B cell (primary cell): ENCODE results near the gene RAB28. TPM values are rescaled to one million over a fixed set of nuclear protein-coding genes. Genes with fewer than 3 reads are reported as not detected.
"Not testable (repeated sequence)": the region's sequence is repeated elsewhere in the genome, so short reads cannot be mapped to it uniquely, and the experiment has no call there.

Experiments
- ATAC-seq: fragments of 200-7000 bp; cut with Tn5 transposase; one replicate; pipeline ENCODE4 v1.10.0; 2021; ENCODE audit warnings: low read depth, mild to moderate bottlenecking, moderate number of reproducible peaks, moderate library complexity
- CTCF ChIA-PET: fragments of 350-600 bp; sonication (Branson Sonifier 250); formaldehyde crosslinking; loops from one replicate; lab custom pipeline; 2021; ENCODE audit warnings: antibody characterized with exemption, inconsistent platforms; lab: Charles Lee
- POLR2A ChIA-PET: fragments of 350-600 bp; sonication (Branson Sonifier 250); formaldehyde crosslinking; loops from one replicate; lab custom pipeline; 2021; ENCODE audit warnings: antibody characterized with exemption; lab: Charles Lee
- DNase-seq: peaks from one replicate; pipeline ENCODE4 v3.0.0; 2013
- H2AFZ ChIP-seq: 2 replicates; pipeline ENCODE4 v1.6.1; 2012; ENCODE audit warnings: mild to moderate bottlenecking, low read depth, low read length; ENCODE audit not compliant: insufficient read depth, poor library complexity, severe bottlenecking
- H3K27ac ChIP-seq, 2 donors: 1 replicate in 1 of 2; 2 replicates in 1 of 2; pipeline ENCODE4 v1.5.1; 2012 to 2013; ENCODE audit warnings: low read length in 2 of 2, mild to moderate bottlenecking in 2 of 2, moderate library complexity in 1 of 2
- H3K27me3 ChIP-seq, 4 experiments: fragments of 200-600 bp in 1 of 4; sonication (generic) in 1 of 4; replicated peaks in 1 of 4; 1 replicate in 2 of 4; 2 replicates in 2 of 4; pipeline versions ENCODE4 v1.6.1 to v1.7.0; 2013 to 2016; ENCODE audit warnings: low read length in 3 of 4, mild to moderate bottlenecking in 2 of 4, mixed read lengths in 1 of 4, moderate library complexity in 1 of 4; ENCODE audit not compliant: insufficient read depth in 4 of 4, control insufficient read depth in 3 of 4; ENCODE audit errors: control extremely low read depth in 1 of 4
- H3K36me3 ChIP-seq, 2 experiments: replicated peaks in 1 of 2; 1 replicate in 1 of 2; 2 replicates in 1 of 2; pipeline versions ENCODE4 v1.6.1 to v1.7.1; 2013; ENCODE audit warnings: low read length in 1 of 2; ENCODE audit not compliant: insufficient read depth in 2 of 2, control insufficient read depth in 1 of 2; ENCODE audit errors: control extremely low read depth in 1 of 2, extremely low read depth in 1 of 2
- H3K4me1 ChIP-seq, 2 donors: fragments of 200-600 bp in 1 of 2; sonication (generic) in 1 of 2; 1 replicate in 1 of 2; 2 replicates in 1 of 2; pipeline versions ENCODE4 v1.5.1 to v1.6.1; 2013 to 2017; ENCODE audit warnings: low read length in 2 of 2; ENCODE audit not compliant: control insufficient read depth in 2 of 2, insufficient read depth in 2 of 2
- H3K4me2 ChIP-seq: replicated peaks from 2 replicates; pipeline ENCODE3; 2012; ENCODE audit warnings: mild to moderate bottlenecking, low read depth, low read length; ENCODE audit not compliant: poor library complexity, severe bottlenecking
- H3K4me3 ChIP-seq, 5 experiments: fragments of 200-600 bp in 1 of 5; sonication (generic) in 1 of 5; 1 replicate in 3 of 5; 2 replicates in 2 of 5; pipeline versions ENCODE4 v1.5.1 to v1.7.0; 2011 to 2016; ENCODE audit warnings: low read length in 4 of 5, mild to moderate bottlenecking in 4 of 5, low read depth in 2 of 5, control low read depth in 1 of 5, moderate library complexity in 1 of 5; ENCODE audit not compliant: insufficient read depth in 1 of 5; ENCODE audit errors: control extremely low read depth in 1 of 5, extremely low read depth in 1 of 5
- H3K79me2 ChIP-seq: fragments of 200-600 bp; sonication (generic); one replicate; pipeline ENCODE4 v1.6.0; 2016; ENCODE audit warnings: low read length; ENCODE audit not compliant: control insufficient read depth, insufficient read depth
- H3K9ac ChIP-seq: fragments of 200-600 bp; sonication (generic); 2 replicates; pipeline ENCODE4 v1.6.1; 2017; ENCODE audit warnings: mild to moderate bottlenecking, low read length, moderate library complexity
- H3K9me3 ChIP-seq, 3 donors: one replicate each; pipeline versions ENCODE4 v1.6.1 to v1.7.1; 2013; ENCODE audit warnings: low read length in 2 of 3; ENCODE audit not compliant: control insufficient read depth in 2 of 3, insufficient read depth in 1 of 3; ENCODE audit errors: control extremely low read depth in 1 of 3
- H4K20me1 ChIP-seq: 2 replicates; pipeline ENCODE4 v1.6.0; 2012; ENCODE audit warnings: mild to moderate bottlenecking, low read length; ENCODE audit not compliant: insufficient read depth, control insufficient read depth, poor library complexity, severe bottlenecking
- H3K27ac Mint-ChIP-seq: one replicate; pipeline ENCODE4 v1.8.0; 2021; ENCODE audit warnings: mixed read lengths
- H3K27me3 Mint-ChIP-seq: one replicate; pipeline ENCODE4 v1.8.0; 2021; ENCODE audit warnings: mixed read lengths
- H3K4me1 Mint-ChIP-seq: one replicate; pipeline ENCODE4 v1.8.0; 2021; ENCODE audit warnings: mixed read lengths
- H3K4me3 Mint-ChIP-seq: one replicate; pipeline ENCODE4 v1.8.0; 2021; ENCODE audit warnings: mixed read lengths
- H3K9me3 Mint-ChIP-seq: one replicate; pipeline ENCODE4 v1.8.0; 2022; ENCODE audit warnings: mixed read lengths; ENCODE audit not compliant: insufficient read depth
- EZH2 ChIP-seq: IDR thresholded peaks from 2 replicates; pipeline ENCODE4 v1.6.1; 2012; ENCODE audit warnings: borderline replicate concordance, low read depth, mild to moderate bottlenecking, moderate library complexity, low read length; ENCODE audit not compliant: insufficient read depth, poor library complexity, severe bottlenecking
- WGBS: methylation state at CpG from one replicate; pipeline ENCODE4 v1.1.5; 2013; ENCODE audit warnings: missing lambda C conversion rate; ENCODE audit not compliant: insufficient coverage; 5-methylcytosine and 5-hydroxymethylcytosine counted together
- intact Hi-C: fragments of 100-400 bp; cut with micrococcal nuclease; formaldehyde crosslinking; loops from one replicate; pipeline ENCODE4 v1.10.0; 2022
- polyA plus RNA-seq: library from polyadenylated mRNA; depleted of rRNA; stranded (reverse); fragments of >200 nt; gene quantifications from 2 replicates; pipeline ENCODE4 v1.2.3, GENCODE V29; 2012
- total RNA-seq, 2 donors: library from RNA; stranded (reverse); fragments of 120-200 nt in 1 of 2; gene quantifications; 1 replicate in 1 of 2; 2 replicates in 1 of 2; pipeline versions ENCODE4 v1.2.3 to v1.2.4, GENCODE V29; 2013 to 2022
- TF ChIP-seq, protein P1 (sequence below): fragments of 200-600 bp; IDR thresholded peaks from one replicate; pipeline ENCODE4 v1.8.0; 2022; ENCODE audit warnings: antibody characterized with exemption, mild to moderate bottlenecking

Gene RAB28
- total and polyA plus RNA-seq, 2 donors (not counting 1 experiment from before 2014, with no cell fraction given), result 7.2 to 17.4 TPM

- DNase-seq, H3K79me2 ChIP-seq, H3K27me3 ChIP-seq, H3K9me3 Mint-ChIP-seq, H3K27me3 Mint-ChIP-seq, H2AFZ ChIP-seq, H4K20me1 ChIP-seq, CTCF ChIA-PET, H3K4me2 ChIP-seq, H3K9ac ChIP-seq, intact Hi-C loops, POLR2A ChIA-PET, ATAC-seq, H3K4me1 Mint-ChIP-seq, H3K4me1 ChIP-seq, H3K36me3 ChIP-seq, H3K4me3 ChIP-seq, H3K27ac ChIP-seq, H3K4me3 Mint-ChIP-seq, H3K9me3 ChIP-seq, H3K27ac Mint-ChIP-seq: not testable (repeated sequence)
- no CpG with 5 or more reads among the region's 3 CpGs for WGBS
Observed at GRCh38 chr4:13406156-13406555, 78.0 kb downstream of the RAB28 start.

DNA sequence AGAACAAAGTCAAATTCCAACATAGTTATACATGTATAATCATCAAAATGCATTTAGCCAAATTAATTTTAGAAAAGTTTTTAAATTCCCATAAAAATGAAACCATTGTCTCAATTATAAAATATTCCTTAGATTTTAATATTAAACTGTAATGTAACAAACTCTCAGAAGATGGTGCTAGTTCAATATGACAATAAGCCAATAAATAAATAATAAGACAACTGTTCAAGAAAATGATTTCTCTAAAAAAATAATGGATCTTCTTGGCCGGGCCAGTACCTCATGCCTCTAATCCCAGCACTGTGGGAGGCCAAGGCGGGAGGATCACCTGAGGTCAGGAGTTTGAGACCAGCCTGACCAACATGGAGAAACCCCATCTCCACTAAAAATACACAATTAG, 80.3 kb downstream of the RAB28 start:
- Histone ChIP-seq H2AFZ (no peak overlapping the region), H3K9ac (no peak overlapping the region), H3K9me3 (no peaks in the 10 kb centered on the region), H3K27ac (no peak overlapping the region), H3K4me1 (no peaks in the 10 kb centered on the region), H3K27me3 (no peaks in the 10 kb centered on the region), H3K36me3 (no peaks in the 10 kb centered on the region), H3K4me3 (no peak overlapping the region), H4K20me1 (no peaks in the 10 kb centered on the region), H3K4me2 (no peak overlapping the region), H3K79me2 (no peaks in the 10 kb centered on the region)
- H3K9me3 Mint-ChIP-seq, result no peaks in the 10 kb centered on the region
- H3K4me1 Mint-ChIP-seq, result no peaks in the 10 kb centered on the region
- ChIA-PET POLR2A (no interaction called here), CTCF (no interaction called here)
- H3K4me3 Mint-ChIP-seq, result no peak overlapping the region
- no CpG with 5 or more reads among the region's 2 CpGs for WGBS
- H3K27ac Mint-ChIP-seq, result no peak overlapping the region
- no peak for TF ChIP-seq EZH2
- TF ChIP-seq, protein P1, sequence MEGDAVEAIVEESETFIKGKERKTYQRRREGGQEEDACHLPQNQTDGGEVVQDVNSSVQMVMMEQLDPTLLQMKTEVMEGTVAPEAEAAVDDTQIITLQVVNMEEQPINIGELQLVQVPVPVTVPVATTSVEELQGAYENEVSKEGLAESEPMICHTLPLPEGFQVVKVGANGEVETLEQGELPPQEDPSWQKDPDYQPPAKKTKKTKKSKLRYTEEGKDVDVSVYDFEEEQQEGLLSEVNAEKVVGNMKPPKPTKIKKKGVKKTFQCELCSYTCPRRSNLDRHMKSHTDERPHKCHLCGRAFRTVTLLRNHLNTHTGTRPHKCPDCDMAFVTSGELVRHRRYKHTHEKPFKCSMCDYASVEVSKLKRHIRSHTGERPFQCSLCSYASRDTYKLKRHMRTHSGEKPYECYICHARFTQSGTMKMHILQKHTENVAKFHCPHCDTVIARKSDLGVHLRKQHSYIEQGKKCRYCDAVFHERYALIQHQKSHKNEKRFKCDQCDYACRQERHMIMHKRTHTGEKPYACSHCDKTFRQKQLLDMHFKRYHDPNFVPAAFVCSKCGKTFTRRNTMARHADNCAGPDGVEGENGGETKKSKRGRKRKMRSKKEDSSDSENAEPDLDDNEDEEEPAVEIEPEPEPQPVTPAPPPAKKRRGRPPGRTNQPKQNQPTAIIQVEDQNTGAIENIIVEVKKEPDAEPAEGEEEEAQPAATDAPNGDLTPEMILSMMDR, result no peak
- intact Hi-C loops, result no loop called here
- ATAC-seq, result no peak
- no peaks in the 10 kb centered on the region for H3K27me3 Mint-ChIP-seq
- DNase-seq, result no peak
